GM19438 (cell line): ENCODE measurements around the gene MS4A4E.
"Not testable (repeated sequence)": the region's sequence is repeated elsewhere in the genome, so short reads cannot be mapped to it uniquely, and the experiment has no call there.

Source experiments
- ATAC-seq: cut with Tn5 transposase; IDR thresholded peaks from one replicate; pipeline ENCODE4 v1.9.1; 2021; ENCODE audit warnings: low read depth; ENCODE audit not compliant: unreplicated experiment

The MS4A4E gene

GRCh38 chr11:60182541-60183330 is 60.2 kb downstream of the MS4A4E start, which contains the start of gene MS4A6A:
MS4A6A (minus strand) TSS chr11:60183083; CDS start chr11:60181727, 1,356 bp downstream.
- no peak for ATAC-seq

- ATAC-seq: peak; percentile 69
Observed at GRCh38 chr11:60175860-60176275, 67.1 kb downstream of the MS4A4E start.

- no peak for ATAC-seq
Observed at GRCh38 chr11:60172011-60172410, 70.9 kb downstream of the MS4A4E start.

GRCh38 chr11:60170566-60170965 is 72.4 kb downstream of the MS4A4E start:
- no peak for ATAC-seq

GRCh38 chr11:60169264-60169915 is 73.5 kb downstream of the MS4A4E start:
- no peak for ATAC-seq

GRCh38 chr11:60168306-60168705 is 74.6 kb downstream of the MS4A4E start:
- ATAC-seq: no peak

- ATAC-seq: no peak
Observed at GRCh38 chr11:60165951-60166350, 77.0 kb downstream of the MS4A4E start.

- no peak for ATAC-seq
Observed at GRCh38 chr11:60165538-60165937, 77.4 kb downstream of the MS4A4E start.

- no peak for ATAC-seq
Observed at GRCh38 chr11:60164550-60165075, 78.3 kb downstream of the MS4A4E start.

GRCh38 chr11:60161766-60162165 is 81.2 kb downstream of the MS4A4E start:
- no peak for ATAC-seq

- ATAC-seq: no peak
Observed at GRCh38 chr11:60161107-60161506, 81.8 kb downstream of the MS4A4E start.

- ATAC-seq: no peak
Observed at GRCh38 chr11:60159868-60160267, 83.1 kb downstream of the MS4A4E start.

- ATAC-seq: no peak
Observed at GRCh38 chr11:60159284-60159683, 83.7 kb downstream of the MS4A4E start.

GRCh38 chr11:60158636-60159035 is 84.3 kb downstream of the MS4A4E start:
- ATAC-seq: no peak

- ATAC-seq: no peak
Observed at GRCh38 chr11:60155931-60156330, 87.0 kb downstream of the MS4A4E start.

- not testable (repeated sequence) for ATAC-seq
Observed at GRCh38 chr11:60152727-60153126, 90.2 kb downstream of the MS4A4E start.

- ATAC-seq: no peak
Observed at GRCh38 chr11:60150279-60150678, 92.7 kb downstream of the MS4A4E start.
